Smooth muscle cell (in vitro differentiated cells): ENCODE results near the gene ZSCAN5B. TPM values are rescaled to one million over a fixed set of nuclear protein-coding genes. Genes with fewer than 3 reads are reported as not detected.

Source experiments
- DNase-seq: peaks from one replicate; lab custom pipeline; 2025; ENCODE audit not compliant: unreplicated experiment; lab: John Stamatoyannopoulos, UW
- H2AFZ ChIP-seq: fragments of 200-600 bp; sonication (generic); 2 replicates; pipeline ENCODE4 v1.6.0; 2016; ENCODE audit warnings: antibody characterized with exemption, low read depth, mild to moderate bottlenecking
- H3F3A ChIP-seq: fragments of 200-600 bp; sonication (generic); 2 replicates; pipeline ENCODE4 v1.6.0; 2017; ENCODE audit warnings: antibody characterized with exemption, low read depth
- H3K27ac ChIP-seq: fragments of 200-600 bp; sonication (generic); 2 replicates; pipeline ENCODE4 v1.5.1; 2016; ENCODE audit warnings: low read depth, mild to moderate bottlenecking
- H3K27me3 ChIP-seq: fragments of 200-600 bp; sonication (generic); 2 replicates; pipeline ENCODE4 v1.6.1; 2016; ENCODE audit warnings: low read depth, mild to moderate bottlenecking
- H3K36me3 ChIP-seq: fragments of 200-600 bp; sonication (generic); 2 replicates; pipeline ENCODE4 v1.5.1; 2016; ENCODE audit warnings: low read depth
- H3K4me1 ChIP-seq: fragments of 200-600 bp; sonication (generic); 2 replicates; pipeline ENCODE4 v1.5.1; 2016; ENCODE audit warnings: low read depth
- H3K4me2 ChIP-seq: fragments of 200-600 bp; sonication (generic); 2 replicates; pipeline ENCODE4 v1.6.0; 2016; ENCODE audit warnings: mild to moderate bottlenecking
- H3K4me3 ChIP-seq: fragments of 200-600 bp; sonication (generic); 2 replicates; pipeline ENCODE4 v1.5.1; 2016; ENCODE audit warnings: mild to moderate bottlenecking
- H3K79me2 ChIP-seq: fragments of 200-600 bp; sonication (generic); 2 replicates; pipeline ENCODE4 v1.6.0; 2016; ENCODE audit warnings: low read depth, mild to moderate bottlenecking
- H3K9ac ChIP-seq: fragments of 200-600 bp; sonication (generic); 2 replicates; pipeline ENCODE4 v1.6.0; 2016; ENCODE audit warnings: low read depth
- H3K9me3 ChIP-seq: fragments of 200-600 bp; sonication (generic); replicated peaks from 2 replicates; pipeline ENCODE4 v1.5.1; 2016; ENCODE audit warnings: low read depth
- H4K20me1 ChIP-seq: fragments of 200-600 bp; sonication (generic); 2 replicates; pipeline ENCODE4 v1.6.0; 2016; ENCODE audit warnings: low read depth
- CTCF ChIP-seq: fragments of 200-600 bp; sonication (generic); IDR thresholded peaks from 2 replicates; pipeline ENCODE4 v1.5.1; 2017; ENCODE audit warnings: borderline replicate concordance, mild to moderate bottlenecking, antibody characterized with exemption; ENCODE audit not compliant: insufficient read depth, poor library complexity, severe bottlenecking
- WGBS: methylation state at CpG from one replicate; pipeline ENCODE4 v1.1.7; 2016; ENCODE audit warnings: low lambda C conversion rate; 5-methylcytosine and 5-hydroxymethylcytosine counted together
- polyA plus RNA-seq: library from polyadenylated mRNA; unstranded; fragments of >200 nt; fragmentation: Nextera tagmentation; extraction: Ambion mirVana; gene quantifications from 2 replicates; pipeline ENCODE4 v1.2.1, GENCODE V29; 2016
- total RNA-seq: library from RNA; depleted of rRNA; stranded (reverse); fragments of >200 nt; gene quantifications from 2 replicates; pipeline ENCODE4 v1.2.3, GENCODE V29; 2014

The ZSCAN5B gene
- total and polyA plus RNA-seq, 2 experiments from 2014 or later: 0.19 TPM; not detected in 1

GRCh38 chr19:56156768-56157167, 40.8 kb downstream of the ZSCAN5B start:
- H3K27ac ChIP-seq: no peak overlapping the region
- H3K4me3 ChIP-seq: no peak overlapping the region
- no peak for TF ChIP-seq CTCF
- no peak overlapping the region for H2AFZ ChIP-seq
- DNase-seq: no peak
- H3K79me2 ChIP-seq: no peaks in the 10 kb centered on the region
- H3F3A ChIP-seq: no peaks in the 10 kb centered on the region
- WGBS: 95% methylated on average over 11 of the region's 11 CpGs
- no peak overlapping the region for H3K4me2 ChIP-seq
- H3K9ac ChIP-seq: no peak overlapping the region
- H3K4me1 ChIP-seq: no peaks in the 10 kb centered on the region
- peaks cover 34% of the 10 kb centered on the region for H4K20me1 ChIP-seq
- no peaks in the 10 kb centered on the region for H3K9me3 ChIP-seq
- no peaks in the 10 kb centered on the region for H3K27me3 ChIP-seq
- no peaks in the 10 kb centered on the region for H3K36me3 ChIP-seq

- Histone ChIP-seq H3K9me3 (no peaks in the 10 kb centered on the region), H4K20me1 (peaks cover 42% of the 10 kb centered on the region), H2AFZ (no peak overlapping the region), H3K27me3 (no peaks in the 10 kb centered on the region), H3K36me3 (no peaks in the 10 kb centered on the region), H3F3A (no peaks in the 10 kb centered on the region), H3K9ac (no peak overlapping the region), H3K4me2 (no peak overlapping the region), H3K4me3 (no peak overlapping the region), H3K27ac (no peak overlapping the region), H3K79me2 (peaks cover 4% of the 10 kb centered on the region), H3K4me1 (no peaks in the 10 kb centered on the region)
- DNase-seq: no peak
- TF ChIP-seq CTCF: peak; percentile 24
- 77% methylated on average over 17 of the region's 17 CpGs for WGBS
Measured at GRCh38 chr19:56155124-56155687, 42.4 kb downstream of the ZSCAN5B start.

GRCh38 chr19:56153507-56153906, 44.1 kb downstream of the ZSCAN5B start:
- DNase-seq: no peak
- 45% methylated on average over 6 of the region's 6 CpGs for WGBS
- Histone ChIP-seq H3K36me3 (no peaks in the 10 kb centered on the region), H3K4me1 (no peaks in the 10 kb centered on the region), H3K4me2 (no peak overlapping the region), H3K9ac (no peak overlapping the region), H3K9me3 (no peaks in the 10 kb centered on the region), H2AFZ (no peak overlapping the region), H4K20me1 (peaks cover 50% of the 10 kb centered on the region), H3K27me3 (no peaks in the 10 kb centered on the region), H3K27ac (no peak overlapping the region), H3F3A (no peaks in the 10 kb centered on the region), H3K4me3 (no peak overlapping the region), H3K79me2 (peaks cover 16% of the 10 kb centered on the region)
- no peak for TF ChIP-seq CTCF

GRCh38 chr19:56152644-56153043, 44.9 kb downstream of the ZSCAN5B start:
- H3K4me2 ChIP-seq: no peak overlapping the region
- no peaks in the 10 kb centered on the region for H3K4me1 ChIP-seq
- H2AFZ ChIP-seq: no peak overlapping the region
- H3K27ac ChIP-seq: no peak overlapping the region
- peaks cover 16% of the 10 kb centered on the region for H3K79me2 ChIP-seq
- H3K36me3 ChIP-seq: no peaks in the 10 kb centered on the region
- H3K27me3 ChIP-seq: no peaks in the 10 kb centered on the region
- DNase-seq: no peak
- no peak overlapping the region for H3K4me3 ChIP-seq
- H3K9me3 ChIP-seq: no peaks in the 10 kb centered on the region
- WGBS: 78% methylated on average over 2 of the region's 2 CpGs
- no peaks in the 10 kb centered on the region for H3F3A ChIP-seq
- peaks cover 50% of the 10 kb centered on the region for H4K20me1 ChIP-seq
- H3K9ac ChIP-seq: no peak overlapping the region
- no peak for TF ChIP-seq CTCF
